ENCODE results near the gene ABCC4.

The ABCC4 gene

GRCh38 chr13:95136638-95137037 is 164.6 kb downstream of the ABCC4 start:
- H3K4me2 ChIP-seq (ENCODE audit: low read length): no peak overlapping the region
- no peak overlapping the region for H3K4me3 ChIP-seq (ENCODE audit: low read length)
- H3K9me3 ChIP-seq (ENCODE audit: control insufficient read depth, insufficient read depth, low read length): no peaks in the 10 kb centered on the region
- no peaks in the 10 kb centered on the region for H4K20me1 ChIP-seq (ENCODE audit: control insufficient read depth, insufficient read depth, low read depth, low read length)
- no peaks in the 10 kb centered on the region for H3K4me1 ChIP-seq (ENCODE audit: control insufficient read depth, low read length)
- H3K27ac ChIP-seq (ENCODE audit: low read depth, low read length): no peak overlapping the region
- no peaks in the 10 kb centered on the region for H3K36me3 ChIP-seq (ENCODE audit: control insufficient read depth, low read length)
- TF ChIP-seq, protein P1, sequence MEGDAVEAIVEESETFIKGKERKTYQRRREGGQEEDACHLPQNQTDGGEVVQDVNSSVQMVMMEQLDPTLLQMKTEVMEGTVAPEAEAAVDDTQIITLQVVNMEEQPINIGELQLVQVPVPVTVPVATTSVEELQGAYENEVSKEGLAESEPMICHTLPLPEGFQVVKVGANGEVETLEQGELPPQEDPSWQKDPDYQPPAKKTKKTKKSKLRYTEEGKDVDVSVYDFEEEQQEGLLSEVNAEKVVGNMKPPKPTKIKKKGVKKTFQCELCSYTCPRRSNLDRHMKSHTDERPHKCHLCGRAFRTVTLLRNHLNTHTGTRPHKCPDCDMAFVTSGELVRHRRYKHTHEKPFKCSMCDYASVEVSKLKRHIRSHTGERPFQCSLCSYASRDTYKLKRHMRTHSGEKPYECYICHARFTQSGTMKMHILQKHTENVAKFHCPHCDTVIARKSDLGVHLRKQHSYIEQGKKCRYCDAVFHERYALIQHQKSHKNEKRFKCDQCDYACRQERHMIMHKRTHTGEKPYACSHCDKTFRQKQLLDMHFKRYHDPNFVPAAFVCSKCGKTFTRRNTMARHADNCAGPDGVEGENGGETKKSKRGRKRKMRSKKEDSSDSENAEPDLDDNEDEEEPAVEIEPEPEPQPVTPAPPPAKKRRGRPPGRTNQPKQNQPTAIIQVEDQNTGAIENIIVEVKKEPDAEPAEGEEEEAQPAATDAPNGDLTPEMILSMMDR (IDR thresholded peaks at IDR 0.05; ENCODE audit: low read depth, low read length, poor library complexity, severe bottlenecking): no peak
- TF ChIP-seq EZH2phosphoT487 (IDR thresholded peaks at IDR 0.05; ENCODE audit: borderline replicate concordance, low read length): no peak
- no peaks in the 10 kb centered on the region for H3K79me2 ChIP-seq (ENCODE audit: control insufficient read depth, low read length)
- H3F3A ChIP-seq (ENCODE audit: control insufficient read depth, insufficient read depth): no peaks in the 10 kb centered on the region
- H3K9me2 ChIP-seq (replicated peaks; ENCODE audit: control insufficient read depth, low read length): no peaks in the 10 kb centered on the region
- H3K27me3 ChIP-seq (ENCODE audit: control insufficient read depth, low read length): no peaks in the 10 kb centered on the region

DNA sequence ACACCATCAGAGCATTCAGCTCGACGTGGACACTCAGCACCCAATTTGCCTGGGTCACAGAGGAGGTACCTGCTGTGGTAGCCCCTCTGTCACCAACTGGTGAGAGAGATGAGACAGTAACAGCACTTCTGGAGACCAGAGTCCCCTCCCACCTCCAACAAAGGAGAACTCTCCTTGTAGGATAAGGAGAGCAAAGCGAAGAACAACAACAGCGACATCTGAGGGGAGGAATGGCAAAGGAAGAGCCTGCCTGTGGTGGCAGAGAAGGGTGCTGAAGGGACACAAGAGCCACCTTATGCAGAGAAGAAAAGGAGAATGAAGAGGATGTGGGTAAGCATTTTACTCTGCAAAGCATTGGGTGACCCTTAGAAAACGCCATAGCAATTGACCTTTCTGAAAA is 167.8 kb downstream of the ABCC4 start:
- Histone ChIP-seq H3F3A (ENCODE audit: control insufficient read depth, insufficient read depth) (no peaks in the 10 kb centered on the region), H3K27me3 (ENCODE audit: control insufficient read depth, low read length) (no peaks in the 10 kb centered on the region), H3K9me3 (ENCODE audit: control insufficient read depth, insufficient read depth, low read length) (no peaks in the 10 kb centered on the region), H3K27ac (ENCODE audit: low read depth, low read length) (no peak overlapping the region), H4K20me1 (ENCODE audit: control insufficient read depth, insufficient read depth, low read depth, low read length) (no peaks in the 10 kb centered on the region), H3K4me1 (ENCODE audit: control insufficient read depth, low read length) (no peaks in the 10 kb centered on the region), H3K9me2 (replicated peaks; ENCODE audit: control insufficient read depth, low read length) (no peaks in the 10 kb centered on the region), H3K79me2 (ENCODE audit: control insufficient read depth, low read length) (no peaks in the 10 kb centered on the region), H3K4me3 (ENCODE audit: low read length) (no peak overlapping the region), H3K36me3 (ENCODE audit: control insufficient read depth, low read length) (no peaks in the 10 kb centered on the region), H3K4me2 (ENCODE audit: low read length) (no peak overlapping the region)
- TF ChIP-seq, protein P1 (IDR thresholded peaks at IDR 0.05; ENCODE audit: low read depth, low read length, poor library complexity, severe bottlenecking): no peak
- no peak for TF ChIP-seq EZH2phosphoT487 (IDR thresholded peaks at IDR 0.05; ENCODE audit: borderline replicate concordance, low read length)

- H4K20me1 ChIP-seq (ENCODE audit: control insufficient read depth, insufficient read depth, low read depth, low read length): no peaks in the 10 kb centered on the region
- no peaks in the 10 kb centered on the region for H3K36me3 ChIP-seq (ENCODE audit: control insufficient read depth, low read length)
- H3F3A ChIP-seq (ENCODE audit: control insufficient read depth, insufficient read depth): no peaks in the 10 kb centered on the region
- H3K4me1 ChIP-seq (ENCODE audit: control insufficient read depth, low read length): no peaks in the 10 kb centered on the region
- no peaks in the 10 kb centered on the region for H3K9me2 ChIP-seq (replicated peaks; ENCODE audit: control insufficient read depth, low read length)
- H3K27me3 ChIP-seq (ENCODE audit: control insufficient read depth, low read length): no peaks in the 10 kb centered on the region
- no peaks in the 10 kb centered on the region for H3K79me2 ChIP-seq (ENCODE audit: control insufficient read depth, low read length)
- H3K9me3 ChIP-seq (ENCODE audit: control insufficient read depth, insufficient read depth, low read length): no peaks in the 10 kb centered on the region
- no peak overlapping the region for H3K27ac ChIP-seq (ENCODE audit: low read depth, low read length)
- no peak for TF ChIP-seq EZH2phosphoT487 (IDR thresholded peaks at IDR 0.05; ENCODE audit: borderline replicate concordance, low read length)
- TF ChIP-seq, protein P1 (IDR thresholded peaks at IDR 0.05; ENCODE audit: low read depth, low read length, poor library complexity, severe bottlenecking): no peak
- H3K4me2 ChIP-seq (ENCODE audit: low read length): no peak overlapping the region
- H3K4me3 ChIP-seq (ENCODE audit: low read length): no peak overlapping the region
Observed at GRCh38 chr13:95129004-95129403, 172.2 kb downstream of the ABCC4 start.
